ENCODE results near the gene ATG9B. TPM values are rescaled to one million over a fixed set of nuclear protein-coding genes. Genes with fewer than 3 reads are reported as not detected.

Gene ATG9B
- total and polyA plus RNA-seq, 9 of the 15 experiments (the other 6 are each of a cell fraction or from before 2014, with no cell fraction given), result 0.29 to 8.0 (median 2.1) TPM

DNA sequence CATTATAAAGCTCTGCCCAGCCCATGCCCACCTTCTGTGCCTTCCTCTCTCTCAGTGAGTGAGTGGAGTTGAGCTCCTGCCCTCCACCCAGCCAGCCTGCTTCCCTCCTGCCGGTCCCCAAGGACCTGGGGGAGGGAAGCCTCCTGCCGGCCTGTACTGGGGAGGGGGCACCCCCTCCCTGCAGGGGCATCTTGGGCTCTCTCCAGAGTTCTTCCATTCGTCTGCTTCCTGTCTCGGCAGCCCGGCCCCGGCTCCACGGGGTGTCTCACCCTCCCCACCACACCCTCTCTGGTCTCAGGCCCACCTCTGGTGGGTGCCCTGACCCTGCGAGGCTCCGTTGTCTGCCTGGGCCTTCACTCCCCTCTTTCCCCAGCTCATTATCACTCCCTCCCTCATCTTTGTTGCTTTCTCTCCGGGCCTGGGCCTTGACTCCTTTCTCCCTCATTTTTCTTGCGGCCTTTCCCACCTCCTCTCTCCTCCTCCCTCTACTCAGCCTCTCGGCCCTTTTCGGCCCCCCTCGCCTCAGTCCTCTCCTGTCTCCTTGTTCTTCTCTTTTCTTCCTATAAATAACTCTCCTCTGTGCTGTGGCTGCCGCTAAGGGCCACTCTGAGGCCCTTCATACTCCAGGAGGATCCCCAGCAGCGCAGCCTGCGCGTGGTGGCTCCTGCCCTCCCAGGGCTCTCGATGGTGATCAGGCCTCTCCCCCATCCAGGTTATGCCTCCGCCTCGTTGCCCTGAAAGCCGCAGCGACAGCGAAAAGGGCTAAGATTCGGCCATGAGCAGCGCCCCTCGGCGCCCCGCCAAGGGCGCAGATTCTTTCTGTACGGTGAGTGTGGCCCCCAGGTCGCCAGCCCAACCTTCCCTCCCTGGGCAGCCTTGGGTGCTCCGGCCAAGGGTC is 37.2 kb upstream of the ATG9B start (continued):
- no peak for TF ChIP-seq SRSF1 (IDR thresholded peaks at IDR 0.05; ENCODE audit: low read depth, low read length)
- no peak for TF ChIP-seq SMAD3 (CRISPR knock-in tag; conservative IDR thresholded peaks at IDR 0.05)
- no peak for TF ChIP-seq MCM7 (IDR thresholded peaks at IDR 0.05)
- TF ChIP-seq, protein P1, sequence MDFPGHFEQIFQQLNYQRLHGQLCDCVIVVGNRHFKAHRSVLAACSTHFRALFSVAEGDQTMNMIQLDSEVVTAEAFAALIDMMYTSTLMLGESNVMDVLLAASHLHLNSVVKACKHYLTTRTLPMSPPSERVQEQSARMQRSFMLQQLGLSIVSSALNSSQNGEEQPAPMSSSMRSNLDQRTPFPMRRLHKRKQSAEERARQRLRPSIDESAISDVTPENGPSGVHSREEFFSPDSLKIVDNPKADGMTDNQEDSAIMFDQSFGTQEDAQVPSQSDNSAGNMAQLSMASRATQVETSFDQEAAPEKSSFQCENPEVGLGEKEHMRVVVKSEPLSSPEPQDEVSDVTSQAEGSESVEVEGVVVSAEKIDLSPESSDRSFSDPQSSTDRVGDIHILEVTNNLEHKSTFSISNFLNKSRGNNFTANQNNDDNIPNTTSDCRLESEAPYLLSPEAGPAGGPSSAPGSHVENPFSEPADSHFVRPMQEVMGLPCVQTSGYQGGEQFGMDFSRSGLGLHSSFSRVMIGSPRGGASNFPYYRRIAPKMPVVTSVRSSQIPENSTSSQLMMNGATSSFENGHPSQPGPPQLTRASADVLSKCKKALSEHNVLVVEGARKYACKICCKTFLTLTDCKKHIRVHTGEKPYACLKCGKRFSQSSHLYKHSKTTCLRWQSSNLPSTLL (IDR thresholded peaks at IDR 0.05), result 0 out of 2 replicates have a peak, but pooled peaks have one; percentile 37
- no peak for TF ChIP-seq SMAD2 (IDR thresholded peaks at IDR 0.05; ENCODE audit: low read depth, low read length)
- no peak for TF ChIP-seq BMI1 (IDR thresholded peaks at IDR 0.05; ENCODE audit: low read length)
- TF ChIP-seq, protein P2, sequence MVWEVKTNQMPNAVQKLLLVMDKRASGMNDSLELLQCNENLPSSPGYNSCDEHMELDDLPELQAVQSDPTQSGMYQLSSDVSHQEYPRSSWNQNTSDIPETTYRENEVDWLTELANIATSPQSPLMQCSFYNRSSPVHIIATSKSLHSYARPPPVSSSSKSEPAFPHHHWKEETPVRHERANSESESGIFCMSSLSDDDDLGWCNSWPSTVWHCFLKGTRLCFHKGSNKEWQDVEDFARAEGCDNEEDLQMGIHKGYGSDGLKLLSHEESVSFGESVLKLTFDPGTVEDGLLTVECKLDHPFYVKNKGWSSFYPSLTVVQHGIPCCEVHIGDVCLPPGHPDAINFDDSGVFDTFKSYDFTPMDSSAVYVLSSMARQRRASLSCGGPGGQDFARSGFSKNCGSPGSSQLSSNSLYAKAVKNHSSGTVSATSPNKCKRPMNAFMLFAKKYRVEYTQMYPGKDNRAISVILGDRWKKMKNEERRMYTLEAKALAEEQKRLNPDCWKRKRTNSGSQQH (CRISPR knock-in tag; IDR thresholded peaks at IDR 0.05), result peak; percentile 57; the same call in 1 of the 2 replicates
- TF ChIP-seq GABPB2 (CRISPR knock-in tag; conservative IDR thresholded peaks at IDR 0.05), result no peak
- no peak for TF ChIP-seq NFIX (CRISPR knock-in tag; IDR thresholded peaks at IDR 0.05; ENCODE audit: low read depth)
- peak; percentile 47; the same call in 1 of the 2 replicates for TF ChIP-seq SMARCA4 (IDR thresholded peaks at IDR 0.05)
- TF ChIP-seq MTA2 (IDR thresholded peaks at IDR 0.05; ENCODE audit: low read depth), result no peak
- no peak for TF ChIP-seq NUFIP1 (IDR thresholded peaks at IDR 0.05; ENCODE audit: partially characterized antibody)
- TF ChIP-seq SIN3B (IDR thresholded peaks at IDR 0.05; ENCODE audit: low read depth), result no peak
- TF ChIP-seq DNMT1 (IDR thresholded peaks at IDR 0.05), result no peak
- TF ChIP-seq ZNF780A (CRISPR knock-in tag; IDR thresholded peaks at IDR 0.05), result no peak
- TF ChIP-seq ZFP36 (IDR thresholded peaks at IDR 0.05; ENCODE audit: low read depth, low read length, partially characterized antibody), result no peak
- TF ChIP-seq RBM17 (IDR thresholded peaks at IDR 0.05; ENCODE audit: borderline replicate concordance, low read depth, low read length), result no peak
- no peak for TF ChIP-seq CREBBP (IDR thresholded peaks at IDR 0.05; ENCODE audit: low read depth, low read length)
- no peak for TF ChIP-seq PYGO2 (tag; IDR thresholded peaks at IDR 0.05)
- no peak for TF ChIP-seq XRCC4 (IDR thresholded peaks at IDR 0.05; ENCODE audit: extremely low read depth, insufficient read depth, insufficient read length)
- no peak for TF ChIP-seq ZBTB8A (IDR thresholded peaks at IDR 0.05; ENCODE audit: partially characterized antibody)
- TF ChIP-seq ZNF134 (CRISPR knock-in tag; conservative IDR thresholded peaks at IDR 0.05), result no peak
- TF ChIP-seq TEAD2 (tag; IDR thresholded peaks at IDR 0.05), result no peak
- no peak for TF ChIP-seq ZBTB1 (CRISPR knock-in tag; IDR thresholded peaks at IDR 0.05; ENCODE audit: borderline replicate concordance, low read depth)
- TF ChIP-seq XRCC5 (IDR thresholded peaks at IDR 0.05; ENCODE audit: low read depth, low read length), result 0 out of 2 replicates have a peak, but pooled peaks have one; percentile 63
- no peak for TF ChIP-seq SNIP1 (IDR thresholded peaks at IDR 0.05; ENCODE audit: low read depth)
- no peak for TF ChIP-seq TRIM24 (IDR thresholded peaks at IDR 0.05)
- no peak for TF ChIP-seq PHB (CRISPR knock-in tag; IDR thresholded peaks at IDR 0.05)
- TF ChIP-seq PCBP2 (IDR thresholded peaks at IDR 0.05; ENCODE audit: low read depth, low read length, poor library complexity, severe bottlenecking), result no peak
- TF ChIP-seq KAT8 (IDR thresholded peaks at IDR 0.05; ENCODE audit: low read depth), result no peak
